Erythroblast (primary cell): ENCODE results near the gene KRT31.
"Not testable (repeated sequence)": the region's sequence is repeated elsewhere in the genome, so short reads cannot be mapped to it uniquely, and the experiment has no call there.

ENCODE experiments used
- DNase-seq, 2 experiments: peaks; one replicate each; lab custom pipeline; 2025; lab: John Stamatoyannopoulos, UW
- GATA1 ChIP-seq: IDR thresholded peaks from 2 replicates; pipeline ENCODE4 v1.6.1; 2011; ENCODE audit warnings: low read depth, mild to moderate bottlenecking, control low read depth, low read length, moderate library complexity
- POLR2A ChIP-seq: IDR thresholded peaks from 2 replicates; pipeline ENCODE4 v1.6.1; 2011; ENCODE audit warnings: mild to moderate bottlenecking, low read length

KRT31 gene

GRCh38 chr17:41354536-41354935 is 42.9 kb downstream of the KRT31 start:
- DNase-seq: no peak
- TF ChIP-seq POLR2A (no peak), GATA1 (no peak)

- DNase-seq: no peak
- no peak for TF ChIP-seq POLR2A
- TF ChIP-seq GATA1: no peak
Measured at GRCh38 chr17:41352597-41353366, 44.6 kb downstream of the KRT31 start.

- no peak for DNase-seq
- TF ChIP-seq GATA1 (no peak), POLR2A (no peak)
Measured at GRCh38 chr17:41351177-41351576, 46.2 kb downstream of the KRT31 start.

- DNase-seq: not testable (repeated sequence)
Measured at GRCh38 chr17:41350381-41350878, 47.0 kb downstream of the KRT31 start, which contains the start of gene KRT33A. TSS of gene KRT33A (minus strand) at chr17:41350828. CDS start at chr17:41350767, 61 bp downstream.

GRCh38 chr17:41347869-41348760 is 49.3 kb downstream of the KRT31 start:
- DNase-seq: no peak
- no peak for TF ChIP-seq POLR2A
- no peak for TF ChIP-seq GATA1

GRCh38 chr17:41346421-41346820 is 51.0 kb downstream of the KRT31 start:
- DNase-seq: not testable (repeated sequence)

- DNase-seq: no peak
- no peak for TF ChIP-seq POLR2A
- no peak for TF ChIP-seq GATA1
Measured at GRCh38 chr17:41345992-41346391, 51.4 kb downstream of the KRT31 start.
